ENCODE results near the gene TPCN2. TPM values are rescaled to one million over a fixed set of nuclear protein-coding genes. Genes with fewer than 3 reads are reported as not detected.
A peak's percentile ranks its signal among the peaks of the same experiment; 100 is the strongest.

TPCN2 gene
- total and polyA plus RNA-seq, 9 of the 15 experiments (the other 6 are each of a cell fraction or from before 2014, with no cell fraction given): 0.66 to 10.2 (median 4.6) TPM

DNA sequence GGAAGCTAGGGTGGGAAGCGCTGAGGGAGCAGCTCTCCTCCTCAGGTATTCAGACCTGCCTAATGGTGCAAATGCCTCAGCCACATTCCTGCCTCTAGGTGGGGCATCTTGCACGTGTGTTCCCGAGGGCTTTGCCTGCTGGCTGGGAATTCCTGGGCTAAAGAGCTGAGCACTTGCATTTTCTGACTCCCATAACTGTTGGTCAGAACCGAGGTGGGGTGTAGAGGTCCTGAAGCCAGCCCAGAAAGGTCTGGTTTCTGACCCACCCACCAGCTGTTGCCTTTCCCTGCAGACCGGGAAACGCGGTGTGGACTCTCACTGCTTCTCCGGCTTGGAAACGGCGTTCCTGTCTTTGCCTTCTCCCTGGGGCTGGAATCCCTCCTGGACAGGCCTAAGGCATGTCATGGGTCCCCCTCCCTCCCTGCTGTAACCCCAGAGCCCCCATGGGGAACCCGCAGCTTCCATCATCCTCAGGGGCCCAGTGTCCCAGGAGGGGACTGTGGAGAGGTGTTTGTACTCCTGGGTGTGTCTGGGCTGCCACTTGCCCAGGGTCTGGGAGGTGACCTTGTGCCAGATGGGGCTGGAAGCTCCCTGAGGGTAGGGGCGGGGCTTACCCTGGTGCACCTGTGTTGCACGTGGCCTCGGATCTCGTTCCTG lies 83.0 kb downstream of the TPCN2 start (continued):
- TF ChIP-seq, protein P1, sequence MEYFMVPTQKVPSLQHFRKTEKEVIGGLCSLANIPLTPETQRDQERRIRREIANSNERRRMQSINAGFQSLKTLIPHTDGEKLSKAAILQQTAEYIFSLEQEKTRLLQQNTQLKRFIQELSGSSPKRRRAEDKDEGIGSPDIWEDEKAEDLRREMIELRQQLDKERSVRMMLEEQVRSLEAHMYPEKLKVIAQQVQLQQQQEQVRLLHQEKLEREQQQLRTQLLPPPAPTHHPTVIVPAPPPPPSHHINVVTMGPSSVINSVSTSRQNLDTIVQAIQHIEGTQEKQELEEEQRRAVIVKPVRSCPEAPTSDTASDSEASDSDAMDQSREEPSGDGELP (CRISPR knock-in tag; IDR thresholded peaks at IDR 0.05; ENCODE audit: borderline replicate concordance): peak; percentile 32; the same call in 1 of the 2 replicates
- TF ChIP-seq, protein P2, sequence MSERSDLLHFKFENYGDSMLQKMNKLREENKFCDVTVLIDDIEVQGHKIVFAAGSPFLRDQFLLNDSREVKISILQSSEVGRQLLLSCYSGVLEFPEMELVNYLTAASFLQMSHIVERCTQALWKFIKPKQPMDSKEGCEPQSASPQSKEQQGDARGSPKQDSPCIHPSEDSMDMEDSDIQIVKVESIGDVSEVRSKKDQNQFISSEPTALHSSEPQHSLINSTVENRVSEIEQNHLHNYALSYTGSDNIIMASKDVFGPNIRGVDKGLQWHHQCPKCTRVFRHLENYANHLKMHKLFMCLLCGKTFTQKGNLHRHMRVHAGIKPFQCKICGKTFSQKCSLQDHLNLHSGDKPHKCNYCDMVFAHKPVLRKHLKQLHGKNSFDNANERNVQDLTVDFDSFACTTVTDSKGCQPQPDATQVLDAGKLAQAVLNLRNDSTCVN (CRISPR knock-in tag; IDR thresholded peaks at IDR 0.05): no peak
- TF ChIP-seq, protein P3, sequence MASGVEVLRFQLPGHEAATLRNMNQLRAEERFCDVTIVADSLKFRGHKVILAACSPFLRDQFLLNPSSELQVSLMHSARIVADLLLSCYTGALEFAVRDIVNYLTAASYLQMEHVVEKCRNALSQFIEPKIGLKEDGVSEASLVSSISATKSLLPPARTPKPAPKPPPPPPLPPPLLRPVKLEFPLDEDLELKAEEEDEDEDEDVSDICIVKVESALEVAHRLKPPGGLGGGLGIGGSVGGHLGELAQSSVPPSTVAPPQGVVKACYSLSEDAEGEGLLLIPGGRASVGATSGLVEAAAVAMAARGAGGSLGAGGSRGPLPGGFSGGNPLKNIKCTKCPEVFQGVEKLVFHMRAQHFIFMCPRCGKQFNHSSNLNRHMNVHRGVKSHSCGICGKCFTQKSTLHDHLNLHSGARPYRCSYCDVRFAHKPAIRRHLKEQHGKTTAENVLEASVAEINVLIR (CRISPR knock-in tag; IDR thresholded peaks at IDR 0.05): no peak
- no peak for TF ChIP-seq NONO (IDR thresholded peaks at IDR 0.05; ENCODE audit: low read depth in 2 of 2, low read length in 1 of 2)
- no peak for TF ChIP-seq CC2D1A (IDR thresholded peaks at IDR 0.05)
- TF ChIP-seq, protein P4, sequence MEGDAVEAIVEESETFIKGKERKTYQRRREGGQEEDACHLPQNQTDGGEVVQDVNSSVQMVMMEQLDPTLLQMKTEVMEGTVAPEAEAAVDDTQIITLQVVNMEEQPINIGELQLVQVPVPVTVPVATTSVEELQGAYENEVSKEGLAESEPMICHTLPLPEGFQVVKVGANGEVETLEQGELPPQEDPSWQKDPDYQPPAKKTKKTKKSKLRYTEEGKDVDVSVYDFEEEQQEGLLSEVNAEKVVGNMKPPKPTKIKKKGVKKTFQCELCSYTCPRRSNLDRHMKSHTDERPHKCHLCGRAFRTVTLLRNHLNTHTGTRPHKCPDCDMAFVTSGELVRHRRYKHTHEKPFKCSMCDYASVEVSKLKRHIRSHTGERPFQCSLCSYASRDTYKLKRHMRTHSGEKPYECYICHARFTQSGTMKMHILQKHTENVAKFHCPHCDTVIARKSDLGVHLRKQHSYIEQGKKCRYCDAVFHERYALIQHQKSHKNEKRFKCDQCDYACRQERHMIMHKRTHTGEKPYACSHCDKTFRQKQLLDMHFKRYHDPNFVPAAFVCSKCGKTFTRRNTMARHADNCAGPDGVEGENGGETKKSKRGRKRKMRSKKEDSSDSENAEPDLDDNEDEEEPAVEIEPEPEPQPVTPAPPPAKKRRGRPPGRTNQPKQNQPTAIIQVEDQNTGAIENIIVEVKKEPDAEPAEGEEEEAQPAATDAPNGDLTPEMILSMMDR (IDR thresholded peaks at IDR 0.05 in 2 of 3, conservative IDR thresholded peaks at IDR 0.05 in 1 of 3; ENCODE audit: insufficient read depth in 2 of 3, low read depth in 1 of 3, low read length in 3 of 3): peak; percentile 77 to 89 (median 86)

All from K562 (cell line).